ENCODE data around the gene PPM1M.
"Not testable (repeated sequence)": the region's sequence is repeated elsewhere in the genome, so short reads cannot be mapped to it uniquely, and the experiment has no call there.

The PPM1M gene

DNA sequence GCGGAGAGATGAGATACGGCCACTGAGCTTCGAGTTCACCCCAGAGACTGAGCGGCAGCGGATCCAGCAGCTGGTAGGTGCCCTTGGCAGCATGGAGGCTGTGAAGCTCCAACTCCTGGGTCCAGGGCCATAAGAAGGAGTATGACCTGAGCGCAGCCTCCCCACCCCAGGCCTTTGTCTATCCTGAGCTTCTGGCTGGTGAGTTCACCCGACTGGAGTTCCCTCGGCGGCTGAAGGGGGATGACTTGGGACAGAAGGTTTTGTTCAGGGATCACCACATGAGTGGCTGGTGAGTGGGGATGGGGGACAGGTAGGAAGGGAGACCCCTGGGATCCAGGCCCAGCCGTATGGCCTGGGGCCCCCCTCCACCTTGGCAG, 2.6 kb downstream of the PPM1M start:
- DNase-seq: no peak

DNA sequence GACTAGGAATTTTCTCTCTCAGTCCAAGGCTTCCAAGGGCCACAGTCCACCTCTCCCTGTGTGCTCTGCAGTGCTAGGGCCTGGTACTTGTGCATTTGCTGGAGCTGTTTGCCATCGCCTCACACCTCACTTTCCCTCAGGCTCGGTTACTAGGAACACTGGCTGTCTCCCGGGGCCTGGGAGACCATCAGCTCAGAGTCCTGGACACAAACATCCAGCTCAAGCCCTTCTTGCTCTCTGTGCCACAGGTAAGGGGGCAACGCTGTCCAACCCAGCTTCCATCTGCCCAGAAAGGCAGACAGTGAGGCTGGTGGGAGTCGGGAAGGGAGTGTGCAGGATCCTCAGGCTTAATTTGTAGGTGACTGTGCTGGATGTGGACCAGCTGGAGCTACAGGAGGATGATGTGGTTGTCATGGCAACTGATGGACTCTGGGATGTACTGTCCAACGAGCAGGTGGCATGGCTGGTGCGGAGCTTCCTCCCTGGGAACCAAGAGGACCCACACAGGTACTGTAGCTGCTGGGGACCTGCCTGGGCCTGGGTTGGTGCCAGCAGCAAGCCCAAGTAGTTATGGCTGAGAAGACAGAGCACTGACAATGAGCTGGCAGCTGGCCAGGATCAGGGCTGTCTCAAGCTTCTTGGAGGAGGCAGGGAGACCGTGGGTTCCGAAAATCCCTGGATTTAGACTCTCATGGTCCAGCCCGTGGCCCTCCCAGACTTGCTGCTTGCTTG, 3.4 kb downstream of the PPM1M start:
- DNase-seq: no peak

DNA sequence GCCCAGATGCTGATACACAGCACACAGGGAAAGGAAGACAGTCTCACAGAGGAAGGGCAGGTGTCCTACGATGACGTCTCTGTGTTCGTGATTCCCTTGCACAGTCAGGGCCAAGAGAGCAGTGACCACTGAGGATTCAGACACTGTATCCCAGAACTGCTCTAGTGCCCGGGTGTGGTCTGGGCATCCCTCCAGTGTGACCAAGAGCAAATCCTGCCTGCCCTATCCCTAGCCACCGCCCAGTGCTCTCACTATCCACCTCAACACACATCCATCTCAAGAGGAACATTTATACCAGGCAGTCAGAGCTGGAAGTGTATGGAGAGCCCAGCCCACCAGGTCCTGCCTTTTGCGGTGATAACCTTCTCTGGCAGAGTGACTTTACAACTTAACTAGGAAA, 4.1 kb downstream of the PPM1M start:
- no peak for DNase-seq

DNA sequence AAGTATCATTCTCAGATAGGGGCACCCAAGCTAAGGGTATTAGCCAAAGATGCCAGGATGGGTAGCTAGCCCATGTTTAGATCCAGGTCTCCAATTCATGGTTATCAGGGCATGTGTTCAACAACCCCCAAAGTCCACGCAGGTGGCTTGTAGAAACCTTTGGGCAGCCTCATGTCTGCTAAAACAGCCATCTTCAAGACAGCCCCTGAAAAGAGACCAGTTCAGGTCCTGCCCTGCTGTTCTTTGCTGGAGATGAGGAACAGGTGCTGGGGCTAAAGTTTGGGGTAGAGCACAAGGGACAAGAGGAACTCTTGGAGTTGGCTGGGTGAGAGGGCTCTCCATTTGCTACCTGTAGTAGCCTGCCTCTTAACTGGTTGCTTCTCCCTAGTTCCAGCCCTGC, 4.6 kb downstream of the PPM1M start:
- DNase-seq: no peak

DNA sequence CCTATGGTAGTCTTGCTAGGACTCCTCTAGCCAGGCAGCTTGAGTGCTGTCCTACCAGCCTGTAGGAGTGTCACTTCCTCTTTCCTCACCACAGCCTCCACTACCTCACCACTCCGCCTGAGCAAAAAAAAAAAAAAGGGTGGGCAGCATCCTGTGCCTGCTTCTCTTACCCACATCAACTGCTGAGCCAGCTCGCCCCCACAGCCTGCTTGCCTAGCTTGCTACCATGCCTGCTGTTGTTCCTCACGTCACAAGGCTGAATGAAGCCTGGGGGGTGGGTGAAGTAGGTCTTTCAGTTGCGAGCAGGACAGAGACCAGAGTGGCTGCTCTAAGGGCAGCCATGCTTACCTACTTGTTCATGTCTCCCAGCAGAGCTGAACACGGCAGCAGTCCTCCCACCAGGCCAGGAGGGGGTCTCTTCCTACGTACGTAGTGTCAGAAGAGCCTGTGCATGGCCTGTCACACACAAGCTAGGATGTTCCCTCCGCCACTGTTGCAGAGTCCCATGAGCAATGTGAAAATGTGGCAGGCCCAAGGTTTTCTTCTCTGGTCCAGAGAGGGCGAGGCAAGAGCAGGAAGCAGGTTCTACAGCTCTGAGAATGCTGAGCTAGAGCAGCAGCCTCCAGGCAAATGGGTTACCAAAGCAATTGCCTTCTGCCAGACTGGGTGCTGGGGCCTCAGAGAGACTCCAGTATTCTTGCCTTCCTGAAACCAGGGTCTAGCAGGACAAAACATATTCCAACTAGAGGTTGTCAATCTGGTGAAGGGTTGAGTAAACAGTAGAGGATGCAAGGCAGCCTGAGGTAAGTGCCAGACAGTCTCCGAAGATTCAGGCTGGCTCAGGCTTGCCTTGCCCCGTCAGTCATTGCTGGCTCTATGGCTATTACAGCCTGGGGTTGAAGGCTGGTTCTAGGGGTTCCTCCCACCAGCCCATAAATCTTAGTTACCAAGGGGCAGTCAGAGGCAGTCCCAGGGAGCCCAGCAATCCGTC, 8.1 kb downstream of the PPM1M start:
- no peak for DNase-seq

DNA sequence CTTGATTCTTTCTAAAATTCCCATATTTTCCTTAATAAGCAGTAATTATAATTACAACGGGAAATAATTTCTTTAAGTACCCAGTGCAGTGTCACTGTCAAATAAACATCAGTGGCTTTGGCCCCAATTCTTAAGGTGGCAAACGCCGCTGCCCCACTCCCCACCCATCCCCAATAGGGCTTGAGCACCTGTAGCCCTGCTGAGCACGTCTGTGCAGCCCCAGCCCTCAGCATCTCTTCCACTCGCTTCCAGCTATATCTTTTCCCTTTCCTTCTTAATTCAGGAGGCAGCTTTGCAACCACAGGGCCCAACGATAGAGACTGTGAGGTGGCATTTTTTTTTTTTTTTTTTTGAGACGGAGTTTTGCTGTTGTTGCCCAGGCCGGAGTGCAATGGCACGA, 9.0 kb downstream of the PPM1M start:
- no peak for DNase-seq

DNA sequence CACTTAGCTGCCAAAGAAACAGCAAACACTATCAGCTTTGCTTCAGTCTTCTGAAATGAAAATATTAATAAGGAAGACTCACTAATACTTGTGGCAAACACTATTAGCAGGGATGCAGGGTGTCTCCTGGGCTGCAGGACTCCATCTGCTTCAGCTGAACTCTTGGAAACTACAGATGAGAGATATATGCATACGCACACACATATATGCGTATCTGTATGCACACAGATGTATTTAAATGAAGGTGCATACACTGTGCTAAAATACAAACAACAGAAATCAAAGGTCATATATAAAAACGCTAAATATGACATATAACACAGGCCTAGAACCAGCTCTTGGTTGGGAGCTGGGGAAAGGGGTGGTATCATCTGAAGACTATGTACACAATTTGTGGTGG, 10.6 kb downstream of the PPM1M start:
- no peak for DNase-seq

DNA sequence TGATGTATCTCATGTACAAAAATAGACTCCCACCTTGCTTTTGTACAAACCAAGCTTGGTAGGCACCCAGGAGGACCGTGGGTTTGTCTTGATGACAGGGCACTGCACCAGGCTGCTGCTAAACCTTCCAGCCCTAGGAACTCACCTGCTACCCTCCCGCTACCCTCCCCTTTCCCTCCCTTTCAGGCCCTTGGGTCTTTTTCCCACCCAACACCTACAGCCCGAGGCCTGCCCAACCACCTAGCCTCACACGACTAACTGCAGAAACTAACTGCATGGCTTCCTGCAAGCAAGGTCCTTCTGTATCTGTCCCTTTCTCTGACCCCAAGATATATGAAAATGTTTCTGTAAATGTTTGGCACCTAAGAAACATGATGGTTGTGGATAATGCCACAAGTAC, 11.1 kb downstream of the PPM1M start:
- DNase-seq: no peak

DNA sequence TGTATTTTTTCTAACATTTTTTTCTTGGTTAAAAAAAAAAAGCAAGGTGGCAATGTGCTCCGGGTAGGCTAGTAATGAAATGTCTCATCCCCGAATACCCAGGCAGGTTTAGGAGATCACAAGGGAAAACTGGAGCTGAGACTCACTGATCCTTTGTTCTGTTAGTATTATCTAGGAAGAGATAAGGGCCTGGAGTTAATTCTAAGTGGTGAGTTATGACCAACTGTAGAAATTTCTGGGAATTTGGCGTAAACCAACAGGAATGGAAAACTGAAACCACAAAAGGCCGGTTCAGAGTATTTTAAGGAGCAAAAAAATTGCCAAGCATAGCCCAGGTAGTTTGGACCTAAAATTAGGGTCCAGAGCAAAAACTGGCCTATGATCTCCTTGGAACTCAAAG, 12.4 kb downstream of the PPM1M start:
- no peak for DNase-seq

DNA sequence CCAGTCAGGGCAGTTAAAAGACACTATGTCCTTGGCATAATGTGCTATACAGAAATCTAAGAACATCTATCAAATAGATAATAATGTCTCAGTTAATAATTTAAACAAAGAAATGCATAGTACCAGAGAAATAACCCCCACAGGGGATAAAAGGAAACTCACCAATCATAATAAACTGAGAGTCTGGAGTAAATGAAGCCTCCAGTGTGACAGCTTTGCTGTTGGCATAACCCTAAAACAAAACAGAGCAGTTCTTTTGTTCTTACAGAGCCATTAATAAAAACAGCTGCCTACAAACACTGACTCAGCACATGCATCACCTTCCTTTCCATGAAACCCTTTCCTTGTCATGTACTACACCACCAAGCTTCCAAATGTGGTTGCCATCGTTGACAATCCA, 13.5 kb downstream of the PPM1M start:
- DNase-seq: no peak

DNA sequence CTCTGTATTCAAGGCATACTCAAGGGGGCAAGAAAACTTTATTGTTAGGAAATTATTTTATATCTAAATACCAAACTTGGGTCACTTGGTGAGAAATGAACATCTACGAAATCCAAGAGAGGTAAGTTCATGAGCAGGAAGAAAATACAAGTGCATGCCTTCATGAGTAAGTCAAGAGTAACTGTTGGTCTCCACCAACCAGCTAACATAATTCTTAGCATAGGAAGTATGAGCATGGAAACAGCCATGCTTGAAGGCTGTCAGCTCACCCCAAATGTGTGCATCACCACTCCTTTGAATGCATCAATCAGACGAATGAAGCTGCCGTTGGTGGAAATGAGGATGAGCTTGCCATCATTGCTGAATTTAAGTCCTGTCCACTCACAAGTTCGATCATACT, 13.9 kb downstream of the PPM1M start:
- no peak for DNase-seq

DNA sequence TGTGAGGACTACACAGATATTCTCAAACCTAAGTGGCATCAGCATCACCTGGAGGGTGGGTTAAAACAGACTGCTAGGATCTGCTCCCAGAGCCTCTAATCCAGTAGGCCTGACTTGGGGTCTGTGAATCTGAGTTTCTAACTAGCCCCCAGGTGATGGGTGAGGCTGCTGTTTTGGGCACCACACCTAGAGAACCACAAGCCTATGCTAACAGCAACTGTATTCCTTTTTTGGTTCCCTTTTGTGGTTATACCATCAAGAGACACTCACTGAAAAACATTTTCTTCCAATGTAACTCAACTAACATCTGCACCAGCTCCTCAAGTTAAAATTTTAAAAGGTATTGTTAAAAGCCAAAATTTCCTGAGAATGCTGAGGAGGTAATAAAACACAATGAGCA, 16.9 kb downstream of the PPM1M start:
- DNase-seq: no peak

DNA sequence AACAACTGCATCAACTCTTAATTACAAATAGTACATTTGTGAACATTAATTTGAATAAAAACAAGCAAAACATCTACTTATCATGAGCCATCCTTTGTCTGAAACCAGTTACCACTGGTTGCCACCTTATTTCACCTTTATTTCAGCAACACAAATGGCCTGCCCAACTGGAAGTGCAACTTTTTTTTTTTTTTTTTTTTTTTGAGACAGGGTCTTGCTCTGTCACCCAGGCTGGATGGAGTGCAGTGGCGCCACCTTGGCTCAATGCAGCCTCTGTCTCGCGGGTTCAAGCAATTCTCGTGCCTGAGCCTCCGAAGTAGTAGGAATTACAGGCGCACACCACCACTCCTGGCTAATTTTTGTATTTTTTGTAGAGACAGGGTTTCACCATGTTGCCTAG, 19.8 kb downstream of the PPM1M start:
- DNase-seq: no peak

DNA sequence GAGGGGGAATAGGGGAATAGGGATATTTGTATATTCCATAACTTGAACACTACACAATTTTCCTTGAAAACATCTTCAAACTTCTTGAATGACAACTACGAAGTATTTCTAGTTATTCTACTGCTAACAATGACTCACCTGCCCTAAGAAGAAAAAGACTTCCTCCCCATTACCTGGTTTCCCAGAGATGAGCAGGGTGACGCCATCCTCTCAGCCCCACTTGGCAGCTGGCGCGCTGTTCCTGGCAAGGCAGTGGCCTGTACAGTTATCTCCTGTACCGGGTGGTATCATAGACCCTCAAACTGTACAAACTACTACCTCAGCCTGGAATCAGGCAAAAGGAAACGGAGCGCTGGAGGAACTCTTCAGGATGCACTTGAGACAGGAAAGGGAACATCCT, 22.5 kb downstream of the PPM1M start:
- DNase-seq: no peak

DNA sequence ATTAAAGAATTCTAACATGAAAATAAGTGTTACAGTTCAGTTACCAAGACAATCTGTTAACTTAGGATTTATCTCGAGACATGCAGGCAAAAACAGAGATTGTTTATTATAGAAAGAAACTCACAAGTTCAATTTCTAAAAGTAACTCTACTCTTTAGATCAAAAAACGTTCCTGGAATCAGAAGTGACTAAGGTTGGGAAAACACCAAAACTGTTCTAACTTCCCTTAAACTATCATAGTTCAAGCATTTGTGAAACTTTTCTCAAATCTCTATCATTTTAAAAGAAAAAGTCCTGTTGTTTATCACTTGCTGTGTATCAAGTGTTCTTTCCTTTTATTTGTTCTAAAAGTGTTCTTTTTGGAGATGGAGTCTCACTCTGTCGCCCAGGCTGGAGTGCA, 24.2 kb downstream of the PPM1M start:
- no peak for DNase-seq

DNA sequence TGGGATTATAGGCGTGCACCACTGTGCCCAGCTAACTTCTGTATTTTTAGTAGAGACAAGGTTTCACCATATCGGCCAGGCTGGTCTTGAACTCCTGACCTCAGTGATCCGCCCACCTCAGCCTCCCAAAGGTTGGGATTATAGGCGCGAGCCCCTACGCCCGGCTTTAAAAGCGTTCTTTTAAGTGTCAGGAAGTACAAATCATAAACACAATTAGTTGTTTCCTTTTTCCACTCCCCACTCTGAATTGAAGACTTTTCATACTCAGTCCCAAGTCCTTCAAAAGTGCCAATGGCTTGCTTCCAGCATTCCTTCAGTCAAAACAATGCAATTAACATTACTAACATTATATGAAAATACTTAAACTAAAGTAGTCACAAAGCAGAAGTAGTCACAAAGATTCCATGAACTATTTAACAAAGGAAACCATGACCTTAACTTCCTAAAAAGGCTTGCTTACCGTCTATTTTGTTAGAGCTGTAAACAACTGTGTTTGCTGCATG, 24.7 kb downstream of the PPM1M start:
- DNase-seq: no peak

DNA sequence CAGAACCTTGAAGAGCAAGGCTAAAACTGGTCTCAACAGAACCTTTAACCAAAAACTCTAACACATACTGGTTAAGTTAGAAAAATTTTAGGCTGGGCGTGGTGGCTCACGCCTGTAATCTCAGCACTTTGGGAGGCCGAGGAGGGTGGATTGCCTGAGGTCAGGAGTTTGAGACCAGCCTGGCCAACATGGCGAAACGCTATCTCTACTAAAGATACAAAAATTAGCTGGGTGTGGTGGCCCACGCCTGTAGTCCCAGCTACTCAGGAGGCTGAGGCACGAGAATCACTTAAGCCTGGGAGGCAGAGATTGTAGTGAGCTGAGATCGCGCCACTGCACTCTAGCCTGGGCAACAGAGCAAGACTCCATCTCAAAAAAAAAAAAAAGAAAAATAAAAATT, 26.6 kb downstream of the PPM1M start:
- not testable (repeated sequence) for DNase-seq

DNA sequence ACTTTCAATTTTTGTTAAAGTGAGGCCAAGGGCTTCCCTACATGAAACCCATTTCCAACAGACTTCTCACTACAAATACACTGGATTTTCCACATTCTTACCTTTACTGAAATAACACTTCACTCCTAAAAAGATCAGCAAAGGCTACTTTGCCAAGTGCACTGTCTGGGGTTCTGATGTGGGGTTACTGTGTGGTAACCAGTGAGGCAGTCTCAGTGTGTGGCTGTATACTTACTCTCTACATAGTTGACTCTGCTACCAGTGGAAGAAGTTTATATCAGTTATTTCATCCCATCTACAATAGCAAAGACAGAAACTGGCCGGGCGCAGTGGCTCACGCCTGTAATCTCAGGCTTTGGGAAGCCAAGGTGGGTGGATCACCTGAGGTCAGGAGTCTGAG, 27.3 kb downstream of the PPM1M start:
- no peak for DNase-seq

DNA sequence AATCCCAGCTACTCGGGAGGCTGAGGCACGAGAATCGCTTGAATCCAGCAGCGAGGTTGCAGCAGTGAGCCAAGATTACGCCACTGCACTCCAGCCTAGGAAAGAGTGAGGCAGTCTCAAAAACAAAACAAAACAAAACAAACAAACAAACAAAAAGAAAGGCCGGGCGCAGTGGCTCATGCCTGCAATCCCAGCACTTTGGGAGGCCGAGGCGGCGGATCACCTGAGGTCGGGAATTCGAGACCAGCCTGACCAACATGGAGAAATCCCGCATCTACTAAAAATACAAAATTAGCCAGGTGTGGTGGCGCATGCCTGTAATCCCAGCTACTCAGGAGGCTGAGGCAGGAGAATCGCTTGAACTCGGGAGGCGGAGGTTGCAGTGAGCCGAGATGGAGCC, 29.2 kb downstream of the PPM1M start:
- DNase-seq: not testable (repeated sequence)

DNA sequence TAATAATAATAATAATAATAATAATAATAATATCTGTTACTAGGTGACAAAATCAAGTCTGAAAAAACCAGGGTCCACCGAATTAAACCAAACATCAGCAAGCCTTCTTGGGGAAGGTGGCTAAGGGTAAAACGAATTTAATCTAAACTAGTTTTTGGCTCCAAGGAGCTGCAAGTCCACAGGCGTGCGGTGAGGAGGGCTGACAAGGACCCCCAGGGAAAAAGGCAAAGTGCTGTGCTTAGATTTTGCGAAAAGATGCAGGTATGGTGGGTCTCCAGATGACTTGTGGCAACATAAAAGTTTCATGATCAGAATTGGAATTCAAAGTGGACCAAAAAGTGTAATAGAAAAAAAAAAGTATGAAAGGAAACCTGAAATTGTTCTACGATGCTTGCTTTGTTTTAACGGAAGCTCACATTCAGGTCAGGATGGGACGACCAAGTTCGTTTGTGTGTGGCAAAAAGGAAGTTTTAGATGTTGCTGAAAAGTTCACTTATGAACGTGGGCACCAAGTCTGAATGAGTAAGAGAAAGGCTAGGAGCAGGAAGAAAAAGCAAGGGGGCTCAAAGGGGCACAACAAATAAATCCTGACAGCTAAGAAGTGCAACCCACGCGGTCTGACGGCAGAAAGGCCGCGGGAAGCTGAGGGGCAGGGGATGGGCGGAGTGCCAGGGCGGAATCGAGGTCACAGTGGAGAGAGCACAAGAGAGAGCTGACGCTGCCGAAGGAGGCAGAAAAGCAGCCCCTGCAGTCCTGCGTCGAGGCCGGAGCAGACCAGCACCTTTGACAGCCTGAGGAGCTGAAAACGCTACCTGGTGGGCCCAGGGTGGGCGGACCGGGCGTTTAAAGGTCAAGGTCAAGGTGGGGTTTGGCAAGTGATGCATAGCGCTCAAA, 31.8 kb downstream of the PPM1M start:
- peak; percentile 29 for DNase-seq

DNA sequence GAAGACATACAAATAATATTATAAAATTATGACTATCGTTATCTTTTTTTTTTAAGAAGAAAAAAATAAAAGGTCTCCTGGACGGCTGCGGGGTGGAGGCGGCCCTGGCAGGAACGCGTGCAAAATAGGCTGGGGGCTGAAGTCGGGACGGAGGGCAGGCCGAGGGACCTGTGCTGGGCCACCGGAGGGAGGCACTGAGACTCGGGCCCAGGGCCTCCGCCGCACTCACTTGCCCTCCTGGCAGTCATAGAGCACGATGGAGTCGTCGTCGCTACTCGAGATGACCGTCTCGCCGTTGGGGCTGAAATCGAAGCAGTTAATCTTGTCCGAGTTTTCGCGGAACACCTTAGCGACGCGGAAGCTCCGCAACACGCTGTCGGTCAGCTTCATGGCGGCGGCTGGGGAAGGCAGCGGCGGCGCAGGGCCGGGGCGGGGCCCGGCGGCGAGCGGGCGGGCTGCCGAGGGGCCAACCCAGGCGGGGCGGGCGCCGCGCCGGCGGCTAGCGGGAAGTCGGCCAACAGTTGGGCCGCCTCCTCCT, 32.5 kb downstream of the PPM1M start:
- DNase-seq: no peak

DNA sequence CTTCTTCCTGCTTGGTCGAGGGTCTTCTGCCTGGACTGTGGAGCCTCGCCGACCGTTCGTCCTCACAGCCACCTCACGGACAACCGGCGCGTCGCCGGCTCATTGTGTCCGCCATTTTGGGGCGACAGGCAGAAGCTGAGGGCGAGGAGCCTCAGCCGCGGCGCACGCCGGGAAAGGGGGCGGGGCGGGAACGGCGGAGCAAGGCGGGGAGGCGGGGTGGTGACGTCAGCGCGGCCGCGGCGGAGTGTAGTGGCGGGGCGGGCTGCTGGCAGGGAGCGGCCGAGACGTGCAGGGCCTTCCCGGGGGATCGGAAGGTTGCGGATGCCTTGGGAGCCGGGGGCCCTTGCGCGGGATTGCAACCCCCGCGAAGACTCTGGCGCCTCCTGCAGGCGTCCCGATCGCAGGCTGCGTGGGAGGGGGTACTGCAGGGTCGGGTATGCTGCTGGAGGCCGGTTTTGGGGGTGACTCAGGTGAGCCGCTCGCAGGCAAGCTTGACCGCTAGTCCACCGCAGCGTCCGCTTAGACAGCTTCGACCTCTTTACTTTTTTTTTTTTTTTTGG, 33.0 kb downstream of the PPM1M start, which contains the start of gene WDR82:
WDR82 (minus strand) TSS at position 140 of the 560 bp plus-strand sequence. CDS start 288 bp downstream, outside the sequence.
- DNase-seq: peak; percentile 78

All from NCI-H2107 (cell line).